Inferior parietal cortex (tissue), 1 donor: ENCODE results near the gene EYS.

Experiments used
- DNase-seq: peaks from one replicate; pipeline ENCODE4 v3.0.0-alpha.2; 2016; ENCODE audit errors: extremely low spot score

Gene EYS

GRCh38 chr6:65707126-65707826, at the start of gene EYS:
EYS (minus strand) TSS chr6:65707226; CDS start chr6:65495410, 211,816 bp downstream.
- no peak for DNase-seq

GRCh38 chr6:65746302-65746701, 39.3 kb upstream of the EYS start:
- no peak for DNase-seq

GRCh38 chr6:65745614-65746013, 38.6 kb upstream of the EYS start:
- DNase-seq: no peak

GRCh38 chr6:65728879-65729479, 22.0 kb upstream of the EYS start:
- no peak for DNase-seq

- no peak for DNase-seq
These were observed 12.1 kb upstream of the EYS start for GRCh38 chr6:65719101-65719500.

GRCh38 chr6:65711531-65711930, 4.5 kb upstream of the EYS start:
- no peak for DNase-seq

GRCh38 chr6:65709099-65709830, 2.2 kb upstream of the EYS start:
- DNase-seq: no peak

GRCh38 chr6:65708162-65708561, 1.1 kb upstream of the EYS start:
- no peak for DNase-seq

GRCh38 chr6:65706436-65706835, 590 bp downstream of the EYS start:
- no peak for DNase-seq

GRCh38 chr6:65701325-65701724, 5.7 kb downstream of the EYS start:
- no peak for DNase-seq

- DNase-seq: no peak
These were observed 6.5 kb downstream of the EYS start for GRCh38 chr6:65700561-65700960.

GRCh38 chr6:65692109-65692508, 14.9 kb downstream of the EYS start:
- DNase-seq: no peak

- no peak for DNase-seq
These were observed 26.8 kb downstream of the EYS start for GRCh38 chr6:65680232-65680631.

- no peak for DNase-seq
These were observed 35.1 kb downstream of the EYS start for GRCh38 chr6:65671922-65672321.

- DNase-seq: no peak
These were observed 38.9 kb downstream of the EYS start for GRCh38 chr6:65667916-65668656.

- no peak for DNase-seq
These were observed 56.9 kb downstream of the EYS start for GRCh38 chr6:65650086-65650485.

- DNase-seq: no peak
These were observed 57.6 kb downstream of the EYS start for GRCh38 chr6:65649392-65649791.

- DNase-seq: no peak
These were observed 60.5 kb downstream of the EYS start for GRCh38 chr6:65646544-65646943.

- DNase-seq: no peak
These were observed 64.2 kb downstream of the EYS start for GRCh38 chr6:65642776-65643175.

- DNase-seq: no peak
These were observed 68.8 kb downstream of the EYS start for GRCh38 chr6:65638047-65638831.

- DNase-seq: no peak
These were observed 69.6 kb downstream of the EYS start for GRCh38 chr6:65637289-65638046.
